MM.1S (cell line): ENCODE data around the gene TBC1D10B.

Experiments used
- CTCF ChIP-seq: fragments of 300-600 bp; sonication (generic); IDR thresholded peaks from 2 replicates; pipeline ENCODE4 v1.5.1; 2016; ENCODE audit warnings: antibody characterized with exemption, low read length, mixed read lengths
- EZH2phosphoT487 ChIP-seq: fragments of 300-600 bp; sonication (generic); IDR thresholded peaks from 2 replicates; pipeline ENCODE4 v1.6.1; 2018; ENCODE audit warnings: antibody characterized with exemption, low read length

GRCh38 chr16:30374538-30374937 is 4.2 kb upstream of the TBC1D10B start, which contains the start of gene MYL11:
- TF ChIP-seq CTCF (no peak), EZH2phosphoT487 (no peak)
